Measurements from ENCODE around the gene MTERF4.
A peak's percentile ranks its signal among the peaks of the same experiment; 100 is the strongest.

DNA sequence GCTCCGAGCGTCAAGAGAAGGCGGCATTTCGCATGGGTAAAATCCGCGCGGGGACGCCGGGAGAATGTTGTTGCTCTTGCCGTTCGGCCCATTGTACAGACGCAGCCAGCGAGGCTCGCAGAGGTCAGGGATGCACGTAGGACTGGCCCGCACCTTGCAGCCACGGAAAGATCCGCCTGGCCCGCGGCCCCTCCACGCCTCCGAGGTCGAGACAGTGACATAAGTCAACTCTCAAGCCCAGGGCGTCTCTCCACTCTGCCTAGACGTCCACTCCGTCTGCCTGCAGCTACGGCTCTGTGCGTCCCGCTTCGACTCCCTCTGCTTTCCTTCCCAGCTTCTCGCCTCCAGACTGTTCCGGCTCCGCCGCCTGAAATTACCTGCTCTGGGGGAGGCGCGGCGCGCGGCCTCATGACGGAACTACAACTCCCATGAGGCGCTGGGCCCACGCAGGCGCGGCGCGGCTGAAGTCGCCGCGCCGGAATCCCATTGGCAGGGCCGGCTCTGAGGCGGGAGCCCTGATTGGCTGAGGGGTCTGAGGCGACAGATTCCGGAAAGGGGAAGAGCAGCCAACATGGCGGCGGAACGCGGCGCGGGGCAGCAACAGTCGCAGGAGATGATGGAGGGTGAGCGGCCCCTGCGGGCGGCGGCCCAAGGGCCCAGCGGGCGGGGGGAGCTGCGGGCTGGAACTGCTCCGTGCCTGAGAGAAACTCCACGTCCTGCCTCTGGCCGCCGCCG is 48.0 kb upstream of the MTERF4 start, which contains the start of gene PPP1R7:
- TF ChIP-seq EP300 (conservative IDR thresholded peaks at IDR 0.05; ENCODE audit: poor library complexity, severe bottlenecking) (peak; percentile 4), REST (IDR thresholded peaks at IDR 0.05; ENCODE audit: borderline replicate concordance) (peak; percentile 59), EZH2 (IDR thresholded peaks at IDR 0.05; ENCODE audit: borderline replicate concordance, insufficient read depth, low read length, poor library complexity, severe bottlenecking) (no peak), CTCF (IDR thresholded peaks at IDR 0.05; ENCODE audit: poor library complexity, severe bottlenecking) (peak; percentile 40)
